ENCODE results near the gene BOLA1.

Gene BOLA1

GRCh38 chr1:149888247-149888998, 10.9 kb upstream of the BOLA1 start (continued):
- no peak for TF ChIP-seq ZNF785 (tag by site-specific recombination; IDR thresholded peaks at IDR 0.05)
- no peak for TF ChIP-seq ZNF132 (tag by site-specific recombination; IDR thresholded peaks at IDR 0.05; ENCODE audit: borderline replicate concordance)
- TF ChIP-seq, protein P1, sequence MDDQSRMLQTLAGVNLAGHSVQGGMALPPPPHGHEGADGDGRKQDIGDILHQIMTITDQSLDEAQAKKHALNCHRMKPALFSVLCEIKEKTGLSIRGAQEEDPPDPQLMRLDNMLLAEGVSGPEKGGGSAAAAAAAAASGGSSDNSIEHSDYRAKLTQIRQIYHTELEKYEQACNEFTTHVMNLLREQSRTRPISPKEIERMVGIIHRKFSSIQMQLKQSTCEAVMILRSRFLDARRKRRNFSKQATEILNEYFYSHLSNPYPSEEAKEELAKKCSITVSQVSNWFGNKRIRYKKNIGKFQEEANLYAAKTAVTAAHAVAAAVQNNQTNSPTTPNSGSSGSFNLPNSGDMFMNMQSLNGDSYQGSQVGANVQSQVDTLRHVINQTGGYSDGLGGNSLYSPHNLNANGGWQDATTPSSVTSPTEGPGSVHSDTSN (CRISPR knock-in tag; IDR thresholded peaks at IDR 0.05), result no peak
- TF ChIP-seq ZNF157 (tag by site-specific recombination; IDR thresholded peaks at IDR 0.05), result no peak
- TF ChIP-seq ZNF433 (tag by site-specific recombination; IDR thresholded peaks at IDR 0.05; ENCODE audit: low read depth), result no peak
- peak; percentile 72 for TF ChIP-seq PRDM6 (tag by site-specific recombination; IDR thresholded peaks at IDR 0.05)
- no peak; the same call in 1 of the 2 replicates for TF ChIP-seq ZNF623 (tag by site-specific recombination; IDR thresholded peaks at IDR 0.05)
- TF ChIP-seq ZBTB8A (tag by site-specific recombination; IDR thresholded peaks at IDR 0.05), result 0 out of 2 replicates have a peak, but pooled peaks have one; percentile 26
- no peak for TF ChIP-seq PRDM1 (tag by site-specific recombination; IDR thresholded peaks at IDR 0.05)
- no peak for TF ChIP-seq ZNF670 (tag by site-specific recombination; IDR thresholded peaks at IDR 0.05; ENCODE audit: low read depth)
- no peak for TF ChIP-seq ZNF214 (tag by site-specific recombination; IDR thresholded peaks at IDR 0.05; ENCODE audit: borderline replicate concordance)
- no peak for TF ChIP-seq ZNF558 (tag by site-specific recombination; IDR thresholded peaks at IDR 0.05)
- TF ChIP-seq ZNF366 (tag by site-specific recombination; conservative IDR thresholded peaks at IDR 0.05), result no peak; the same call in none of the 2 replicates
- TF ChIP-seq KLF8 (tag by site-specific recombination; IDR thresholded peaks at IDR 0.05), result peak; percentile 76
- no peak for TF ChIP-seq ZNF311 (tag by site-specific recombination; IDR thresholded peaks at IDR 0.05; ENCODE audit: borderline replicate concordance)
- no peak for TF ChIP-seq ZNF837 (tag by site-specific recombination; IDR thresholded peaks at IDR 0.05)
- peak; percentile 74 for TF ChIP-seq ZXDB (tag by site-specific recombination; IDR thresholded peaks at IDR 0.05)
- no peak for TF ChIP-seq ZNF248 (tag by site-specific recombination; IDR thresholded peaks at IDR 0.05)
- TF ChIP-seq ZNF398 (tag by site-specific recombination; IDR thresholded peaks at IDR 0.05), result no peak
- no peak for TF ChIP-seq ZNF830 (tag by site-specific recombination; IDR thresholded peaks at IDR 0.05; ENCODE audit: low read depth)
- TF ChIP-seq ZNF350 (tag by site-specific recombination; IDR thresholded peaks at IDR 0.05), result no peak
- TF ChIP-seq, protein P2, sequence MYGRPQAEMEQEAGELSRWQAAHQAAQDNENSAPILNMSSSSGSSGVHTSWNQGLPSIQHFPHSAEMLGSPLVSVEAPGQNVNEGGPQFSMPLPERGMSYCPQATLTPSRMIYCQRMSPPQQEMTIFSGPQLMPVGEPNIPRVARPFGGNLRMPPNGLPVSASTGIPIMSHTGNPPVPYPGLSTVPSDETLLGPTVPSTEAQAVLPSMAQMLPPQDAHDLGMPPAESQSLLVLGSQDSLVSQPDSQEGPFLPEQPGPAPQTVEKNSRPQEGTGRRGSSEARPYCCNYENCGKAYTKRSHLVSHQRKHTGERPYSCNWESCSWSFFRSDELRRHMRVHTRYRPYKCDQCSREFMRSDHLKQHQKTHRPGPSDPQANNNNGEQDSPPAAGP (tag by site-specific recombination; IDR thresholded peaks at IDR 0.05), result peak; percentile 60; the same call in 1 of the 2 replicates
- no peak for TF ChIP-seq SP3 (tag by site-specific recombination; IDR thresholded peaks at IDR 0.05)
- TF ChIP-seq KLF10 (tag by site-specific recombination; IDR thresholded peaks at IDR 0.05), result peak; percentile 68
- no peak for TF ChIP-seq GLIS2 (tag by site-specific recombination; IDR thresholded peaks at IDR 0.05)
- TF ChIP-seq TRIM28 (IDR thresholded peaks at IDR 0.05; ENCODE audit: borderline replicate concordance, low read length), result peak; percentile 71; the same call in 1 of the 2 replicates
- TF ChIP-seq SALL2 (tag by site-specific recombination; IDR thresholded peaks at IDR 0.05; ENCODE audit: borderline replicate concordance), result no peak
- no peak for TF ChIP-seq ZNF37A (tag by site-specific recombination; IDR thresholded peaks at IDR 0.05)
- TF ChIP-seq ZNF585B (tag by site-specific recombination; IDR thresholded peaks at IDR 0.05), result no peak
- TF ChIP-seq, protein P3, sequence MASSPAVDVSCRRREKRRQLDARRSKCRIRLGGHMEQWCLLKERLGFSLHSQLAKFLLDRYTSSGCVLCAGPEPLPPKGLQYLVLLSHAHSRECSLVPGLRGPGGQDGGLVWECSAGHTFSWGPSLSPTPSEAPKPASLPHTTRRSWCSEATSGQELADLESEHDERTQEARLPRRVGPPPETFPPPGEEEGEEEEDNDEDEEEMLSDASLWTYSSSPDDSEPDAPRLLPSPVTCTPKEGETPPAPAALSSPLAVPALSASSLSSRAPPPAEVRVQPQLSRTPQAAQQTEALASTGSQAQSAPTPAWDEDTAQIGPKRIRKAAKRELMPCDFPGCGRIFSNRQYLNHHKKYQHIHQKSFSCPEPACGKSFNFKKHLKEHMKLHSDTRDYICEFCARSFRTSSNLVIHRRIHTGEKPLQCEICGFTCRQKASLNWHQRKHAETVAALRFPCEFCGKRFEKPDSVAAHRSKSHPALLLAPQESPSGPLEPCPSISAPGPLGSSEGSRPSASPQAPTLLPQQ (tag by site-specific recombination; IDR thresholded peaks at IDR 0.05), result 0 out of 2 replicates have a peak, but pooled peaks have one; percentile 60
- TF ChIP-seq OVOL3 (tag by site-specific recombination; IDR thresholded peaks at IDR 0.05), result no peak
- peak; percentile 66; the same call in 1 of the 2 replicates for TF ChIP-seq ZSCAN30 (tag by site-specific recombination; IDR thresholded peaks at IDR 0.05)
- TF ChIP-seq ZNF335 (tag by site-specific recombination; conservative IDR thresholded peaks at IDR 0.05), result peak; percentile 88
- TF ChIP-seq ZNF223 (tag by site-specific recombination; IDR thresholded peaks at IDR 0.05), result no peak
- no peak for TF ChIP-seq ZNF140 (tag by site-specific recombination; IDR thresholded peaks at IDR 0.05)

All from HEK293 (cell line).